ENCODE data around the gene ARSA. TPM values are rescaled to one million over a fixed set of nuclear protein-coding genes. Genes with fewer than 3 reads are reported as not detected.

ARSA gene
- total RNA-seq, 1 donor from 2014 or later: 44.2 TPM

DNA sequence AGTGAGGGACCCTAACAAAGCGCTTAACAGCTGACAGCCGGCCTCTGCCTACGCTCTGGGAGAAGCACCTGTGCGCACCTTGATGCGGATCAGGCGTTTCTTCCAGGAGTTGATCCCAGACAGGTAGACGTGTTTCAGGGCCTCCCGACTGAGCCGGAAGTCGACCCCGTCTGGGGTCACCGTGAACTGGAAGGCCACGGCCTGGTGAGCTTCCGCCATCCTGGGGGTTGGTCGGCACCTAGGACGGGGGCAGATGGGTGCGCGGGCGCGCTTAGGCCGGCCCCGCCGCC lies 50.3 kb downstream of the ARSA start:
- Histone ChIP-seq H3K27ac (no peak overlapping the region), H3K36me3 (no peaks in the 10 kb centered on the region), H3K4me1 (peaks cover 18% of the 10 kb centered on the region), H3K9me3 (no peaks in the 10 kb centered on the region), H3K4me3 (no peak overlapping the region), H3K27me3 (no peaks in the 10 kb centered on the region)
- intact Hi-C loops (cut with DNase I): no loop called here
- DNase-seq (ENCODE audit: extremely low spot score in 2 of 2): no peak
- TF ChIP-seq POLR2AphosphoS5 (IDR thresholded peaks at IDR 0.05; ENCODE audit: insufficient read depth in 1 of 2, low read depth in 1 of 2): no peak
- no peak for TF ChIP-seq POLR2A (IDR thresholded peaks at IDR 0.05)
- TF ChIP-seq, protein P1, sequence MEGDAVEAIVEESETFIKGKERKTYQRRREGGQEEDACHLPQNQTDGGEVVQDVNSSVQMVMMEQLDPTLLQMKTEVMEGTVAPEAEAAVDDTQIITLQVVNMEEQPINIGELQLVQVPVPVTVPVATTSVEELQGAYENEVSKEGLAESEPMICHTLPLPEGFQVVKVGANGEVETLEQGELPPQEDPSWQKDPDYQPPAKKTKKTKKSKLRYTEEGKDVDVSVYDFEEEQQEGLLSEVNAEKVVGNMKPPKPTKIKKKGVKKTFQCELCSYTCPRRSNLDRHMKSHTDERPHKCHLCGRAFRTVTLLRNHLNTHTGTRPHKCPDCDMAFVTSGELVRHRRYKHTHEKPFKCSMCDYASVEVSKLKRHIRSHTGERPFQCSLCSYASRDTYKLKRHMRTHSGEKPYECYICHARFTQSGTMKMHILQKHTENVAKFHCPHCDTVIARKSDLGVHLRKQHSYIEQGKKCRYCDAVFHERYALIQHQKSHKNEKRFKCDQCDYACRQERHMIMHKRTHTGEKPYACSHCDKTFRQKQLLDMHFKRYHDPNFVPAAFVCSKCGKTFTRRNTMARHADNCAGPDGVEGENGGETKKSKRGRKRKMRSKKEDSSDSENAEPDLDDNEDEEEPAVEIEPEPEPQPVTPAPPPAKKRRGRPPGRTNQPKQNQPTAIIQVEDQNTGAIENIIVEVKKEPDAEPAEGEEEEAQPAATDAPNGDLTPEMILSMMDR (IDR thresholded peaks at IDR 0.05): no peak

DNA sequence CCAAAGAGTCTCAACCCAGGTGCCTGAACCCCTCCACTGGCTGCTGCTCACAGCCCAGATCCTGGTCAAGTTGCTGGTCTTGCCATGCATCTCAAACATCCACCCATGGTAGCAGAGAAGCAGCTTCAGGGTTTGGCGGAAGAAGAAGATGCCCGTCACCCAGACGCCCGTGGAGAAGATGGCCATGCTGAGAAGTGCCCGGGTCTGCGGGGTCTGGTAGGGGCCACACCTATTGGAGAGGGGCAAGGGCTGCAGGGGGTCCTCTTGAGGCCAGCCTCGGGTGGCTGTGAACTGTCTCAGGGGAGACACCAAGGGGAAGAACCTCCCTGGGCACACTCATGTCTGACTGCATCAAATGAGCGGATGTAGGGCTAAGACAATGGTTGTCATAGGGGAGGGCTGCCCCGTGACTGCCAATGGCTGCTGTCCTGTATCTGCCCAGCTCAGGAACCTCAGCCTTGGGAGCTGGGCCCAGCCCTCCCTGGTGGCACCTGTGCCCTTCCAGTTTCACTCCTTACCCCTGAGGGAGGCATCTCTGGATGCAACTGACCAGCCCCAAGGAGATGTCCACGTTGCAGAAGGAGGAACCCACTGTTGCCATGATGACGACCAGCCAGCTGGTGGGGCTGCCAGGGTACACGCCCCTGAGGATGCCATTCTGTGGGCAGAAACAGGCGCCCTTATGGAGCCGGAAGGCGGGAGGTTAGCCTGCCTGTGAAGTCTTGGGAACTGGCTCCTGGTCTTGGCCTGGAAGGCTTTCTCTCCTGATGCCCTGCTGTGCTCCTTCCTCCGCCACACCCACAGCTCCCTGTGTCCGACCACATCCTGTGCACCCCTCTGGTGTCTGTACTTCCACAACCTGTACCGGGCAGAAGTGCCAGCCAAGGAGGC lies 50.9 kb downstream of the ARSA start:
- Histone ChIP-seq H3K4me1 (peaks cover 18% of the 10 kb centered on the region), H3K27ac (no peak overlapping the region), H3K4me3 (no peak overlapping the region), H3K27me3 (no peaks in the 10 kb centered on the region), H3K36me3 (no peaks in the 10 kb centered on the region), H3K9me3 (no peaks in the 10 kb centered on the region)
- no peak for DNase-seq (ENCODE audit: extremely low spot score in 2 of 2)
- no peak for TF ChIP-seq POLR2AphosphoS5 (IDR thresholded peaks at IDR 0.05; ENCODE audit: insufficient read depth in 1 of 2, low read depth in 1 of 2)
- no peak for TF ChIP-seq POLR2A (IDR thresholded peaks at IDR 0.05)
- TF ChIP-seq, protein P1 (IDR thresholded peaks at IDR 0.05): no peak
- intact Hi-C loops (cut with DNase I): no loop called here

DNA sequence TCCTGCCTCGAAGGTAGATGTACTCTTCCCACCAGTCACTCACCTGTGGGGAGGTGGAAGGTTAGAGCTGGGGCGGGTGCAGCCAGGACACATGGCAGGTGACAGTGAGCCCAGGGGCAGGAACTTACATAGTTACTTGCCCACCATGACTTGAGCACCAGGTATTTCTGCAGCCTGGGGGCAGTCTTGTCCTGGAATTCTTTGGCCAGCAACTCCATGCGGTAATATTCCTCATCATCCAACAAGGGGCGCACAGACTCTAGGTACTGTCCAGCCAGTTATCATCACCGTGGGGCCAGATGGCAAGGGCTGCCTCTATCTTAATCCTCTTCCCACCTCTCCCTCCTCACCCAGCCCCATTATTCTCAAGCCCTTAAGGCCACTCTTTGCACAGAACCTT lies 51.9 kb downstream of the ARSA start:
- Histone ChIP-seq H3K27ac (no peak overlapping the region), H3K27me3 (no peaks in the 10 kb centered on the region), H3K36me3 (peaks cover 0 to 2% of the 10 kb centered on the region in 2 donors), H3K9me3 (no peaks in the 10 kb centered on the region), H3K4me3 (no peak overlapping the region), H3K4me1 (peaks cover 9% of the 10 kb centered on the region)
- DNase-seq (ENCODE audit: extremely low spot score in 2 of 2): no peak
- TF ChIP-seq, protein P1 (IDR thresholded peaks at IDR 0.05): no peak
- TF ChIP-seq POLR2AphosphoS5 (IDR thresholded peaks at IDR 0.05; ENCODE audit: insufficient read depth in 1 of 2, low read depth in 1 of 2): no peak
- TF ChIP-seq POLR2A (IDR thresholded peaks at IDR 0.05): no peak
- intact Hi-C loops (cut with DNase I): no loop called here

DNA sequence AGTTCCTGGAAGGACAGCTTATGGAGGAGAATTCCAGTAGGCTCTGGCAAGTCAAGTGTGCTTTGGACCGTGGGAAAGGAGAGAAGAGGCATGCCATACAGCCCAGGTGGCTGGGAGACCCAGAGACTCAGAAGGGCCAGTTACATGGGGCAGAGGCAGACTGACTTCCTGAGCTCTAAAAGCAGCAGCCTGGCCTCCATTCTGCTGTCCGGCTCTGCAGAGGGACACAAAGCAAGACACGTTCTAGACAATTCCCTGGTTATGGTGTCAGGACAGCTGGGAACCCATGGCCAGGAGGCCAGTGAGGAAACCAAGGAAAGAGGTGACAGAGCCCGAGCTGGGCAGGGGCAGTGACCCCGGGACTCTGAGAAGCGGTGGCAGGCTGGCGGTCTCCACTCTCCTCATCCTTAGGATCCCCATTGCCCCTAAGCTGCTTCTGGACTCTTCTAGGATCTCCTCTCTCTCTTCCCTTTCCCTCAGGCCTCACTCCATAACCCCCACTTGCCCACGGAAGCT lies 52.5 kb downstream of the ARSA start:
- Histone ChIP-seq H3K9me3 (no peaks in the 10 kb centered on the region), H3K27ac (no peak overlapping the region), H3K36me3 (peaks cover 0 to 8% of the 10 kb centered on the region in 2 donors), H3K27me3 (no peaks in the 10 kb centered on the region), H3K4me3 (no peak overlapping the region), H3K4me1 (peaks cover 9% of the 10 kb centered on the region)
- intact Hi-C loops (cut with DNase I): no loop called here
- DNase-seq (ENCODE audit: extremely low spot score in 2 of 2): no peak
- TF ChIP-seq, protein P1 (IDR thresholded peaks at IDR 0.05): no peak
- no peak for TF ChIP-seq POLR2A (IDR thresholded peaks at IDR 0.05)
- TF ChIP-seq POLR2AphosphoS5 (IDR thresholded peaks at IDR 0.05; ENCODE audit: insufficient read depth in 1 of 2, low read depth in 1 of 2): no peak

Small RNA genes within 50 kb of the gene (small RNA-seq; reads per million reads assigned to genes)
- gene RF00019: not detected

Other genes starting within 250 kb of the ARSA start
- 37.3 TPM for gene SBF1, start 153.1 kb downstream of the ARSA start, total RNA-seq
- not detected for gene ADM2, start 146.6 kb downstream of the ARSA start, total RNA-seq
- gene MIOX, start 141.3 kb downstream of the ARSA start, total RNA-seq: not detected
- 57.0 TPM for gene LMF2, start 120.5 kb downstream of the ARSA start, total RNA-seq
- 45.7 TPM for gene NCAPH2, start 119.9 kb downstream of the ARSA start, total RNA-seq
- 25.0 TPM for gene SCO2, start 102.6 kb downstream of the ARSA start, total RNA-seq
- 82.0 TPM for gene TYMP, start 98.1 kb downstream of the ARSA start, total RNA-seq
- gene KLHDC7B, start 82.3 kb downstream of the ARSA start, total RNA-seq: 0.49 TPM
- gene SYCE3, start 65.2 kb downstream of the ARSA start, total RNA-seq: not detected
- gene CPT1B, start 49.7 kb downstream of the ARSA start, total RNA-seq: 29.2 TPM
- 51.6 TPM for gene CHKB, start 45.3 kb downstream of the ARSA start, total RNA-seq
- gene MAPK8IP2, start 27.4 kb downstream of the ARSA start, total RNA-seq: 3.2 TPM
- gene SHANK3, start 44.7 kb upstream of the ARSA start, total RNA-seq: 20.4 TPM
- not detected for gene ACR, start 110.1 kb upstream of the ARSA start, total RNA-seq
- gene RABL2B, start 155.5 kb upstream of the ARSA start, total RNA-seq: 28.2 TPM